GM21447 (cell line): Measurements from ENCODE around the gene DMXL1.
"Not testable (repeated sequence)": the region's sequence is repeated elsewhere in the genome, so short reads cannot be mapped to it uniquely, and the experiment has no call there.

ENCODE experiments used
- ATAC-seq: cut with Tn5 transposase; IDR thresholded peaks from one replicate; pipeline ENCODE4 v1.9.1; 2021; ENCODE audit not compliant: unreplicated experiment

The DMXL1 gene

GRCh38 chr5:119067450-119067849, 3.4 kb upstream of the DMXL1 start:
- ATAC-seq: no peak

GRCh38 chr5:119070578-119070827, 384 bp upstream of the DMXL1 start:
- peak; percentile 48 for ATAC-seq

- ATAC-seq: peak; percentile 2
These were observed 691 bp downstream of the DMXL1 start for GRCh38 chr5:119071561-119071995.

GRCh38 chr5:119072496-119072895, 1.6 kb downstream of the DMXL1 start:
- no peak for ATAC-seq

GRCh38 chr5:119073746-119074337, 3.0 kb downstream of the DMXL1 start:
- not testable (repeated sequence) for ATAC-seq

- peak; percentile 22 for ATAC-seq
These were observed 3.5 kb downstream of the DMXL1 start for GRCh38 chr5:119074419-119074818.

GRCh38 chr5:119075269-119075668, 4.4 kb downstream of the DMXL1 start:
- not testable (repeated sequence) for ATAC-seq

- ATAC-seq: no peak
These were observed 5.2 kb downstream of the DMXL1 start for GRCh38 chr5:119076080-119076479.

- ATAC-seq: no peak
These were observed 6.6 kb downstream of the DMXL1 start for GRCh38 chr5:119077444-119077843.

GRCh38 chr5:119078071-119078846, 7.4 kb downstream of the DMXL1 start:
- no peak for ATAC-seq

- no peak for ATAC-seq
These were observed 8.0 kb downstream of the DMXL1 start for GRCh38 chr5:119078861-119079260.

GRCh38 chr5:119079318-119079921, 8.5 kb downstream of the DMXL1 start:
- peak; percentile 46 for ATAC-seq

- no peak for ATAC-seq
These were observed 10.0 kb downstream of the DMXL1 start for GRCh38 chr5:119080936-119081335.

- ATAC-seq: no peak
These were observed 11.8 kb downstream of the DMXL1 start for GRCh38 chr5:119082691-119083090.

GRCh38 chr5:119083679-119084078, 12.8 kb downstream of the DMXL1 start:
- ATAC-seq: peak; percentile 54

- no peak for ATAC-seq
These were observed 17.6 kb downstream of the DMXL1 start for GRCh38 chr5:119088438-119088837.

- no peak for ATAC-seq
These were observed 24.7 kb downstream of the DMXL1 start for GRCh38 chr5:119095611-119096010.

GRCh38 chr5:119105971-119106370, 35.1 kb downstream of the DMXL1 start:
- no peak for ATAC-seq

GRCh38 chr5:119112151-119112550, 41.3 kb downstream of the DMXL1 start:
- ATAC-seq: no peak

GRCh38 chr5:119117237-119117636, 46.4 kb downstream of the DMXL1 start:
- no peak for ATAC-seq

- no peak for ATAC-seq
These were observed 47.1 kb downstream of the DMXL1 start for GRCh38 chr5:119118000-119118399.

- no peak for ATAC-seq
These were observed 50.0 kb downstream of the DMXL1 start for GRCh38 chr5:119120893-119121292.
